GM18951 (cell line): ENCODE measurements around the gene CCT2.

Experiments used
- POLR2A ChIP-seq: IDR thresholded peaks from 4 replicates; pipeline ENCODE4 v1.6.1; 2011; ENCODE audit warnings: mild to moderate bottlenecking; ENCODE audit not compliant: insufficient read length, insufficient read depth; ENCODE audit errors: extremely low read depth
- in situ Hi-C: fragments of 300-500 bp; cut with MboI; formaldehyde crosslinking; loops from one replicate; pipeline ENCODE4 v1.12.0; 2022; ENCODE audit warnings: low sequenced_read_pairs, mixed read lengths, inconsistent platforms; ENCODE audit not compliant: unreplicated experiment

Gene CCT2

DNA sequence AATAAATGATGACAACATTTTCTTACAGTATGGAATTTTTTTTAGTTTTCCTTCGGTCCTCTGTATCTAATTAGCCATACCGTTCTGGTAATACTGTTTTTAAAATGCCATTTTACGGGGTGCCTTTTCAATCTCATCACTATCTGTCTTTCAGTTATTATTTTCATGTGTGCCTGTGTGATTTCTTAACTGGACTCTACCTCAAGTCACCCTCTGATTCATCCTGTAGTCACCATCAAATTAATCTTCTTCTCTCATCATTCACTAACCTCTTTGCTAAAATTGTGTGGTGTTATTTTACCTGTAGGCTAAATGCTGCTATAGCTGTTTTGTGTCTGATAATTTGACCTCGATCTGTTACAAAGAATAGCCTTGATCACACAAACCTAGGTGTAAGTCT is 16.0 kb upstream of the CCT2 start:
- TF ChIP-seq POLR2A: no peak
- in situ Hi-C loops: loop anchor here (25.0 kb wide), 1 partner anchor 182 kb away; no protein-coding TSS in a partner anchor

DNA sequence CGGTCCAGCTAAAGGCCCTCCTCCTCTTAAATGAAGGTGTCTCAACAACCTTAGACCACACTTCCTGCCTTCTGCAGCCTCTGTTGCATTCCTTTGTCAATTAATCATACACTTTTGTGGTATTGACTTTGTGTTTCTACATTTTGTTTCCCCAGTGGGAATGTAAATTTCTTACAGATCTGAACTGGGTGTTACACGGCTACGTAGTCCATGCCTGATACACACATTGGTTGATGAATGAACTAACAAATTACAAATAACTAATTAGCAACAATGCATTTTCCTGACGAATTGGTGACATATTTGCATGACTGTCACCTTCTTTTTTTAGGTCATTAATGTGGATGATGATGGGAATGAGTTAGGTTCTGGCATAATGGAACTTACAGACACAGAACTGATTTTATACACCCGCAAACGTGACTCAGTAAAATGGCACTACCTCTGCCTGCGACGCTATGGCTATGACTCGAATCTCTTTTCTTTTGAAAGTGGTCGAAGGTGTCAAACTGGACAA is 15.2 kb upstream of the CCT2 start:
- in situ Hi-C loops: loop anchor here (25.0 kb wide), 1 partner anchor 183 kb away; no protein-coding TSS in a partner anchor
- no peak for TF ChIP-seq POLR2A

DNA sequence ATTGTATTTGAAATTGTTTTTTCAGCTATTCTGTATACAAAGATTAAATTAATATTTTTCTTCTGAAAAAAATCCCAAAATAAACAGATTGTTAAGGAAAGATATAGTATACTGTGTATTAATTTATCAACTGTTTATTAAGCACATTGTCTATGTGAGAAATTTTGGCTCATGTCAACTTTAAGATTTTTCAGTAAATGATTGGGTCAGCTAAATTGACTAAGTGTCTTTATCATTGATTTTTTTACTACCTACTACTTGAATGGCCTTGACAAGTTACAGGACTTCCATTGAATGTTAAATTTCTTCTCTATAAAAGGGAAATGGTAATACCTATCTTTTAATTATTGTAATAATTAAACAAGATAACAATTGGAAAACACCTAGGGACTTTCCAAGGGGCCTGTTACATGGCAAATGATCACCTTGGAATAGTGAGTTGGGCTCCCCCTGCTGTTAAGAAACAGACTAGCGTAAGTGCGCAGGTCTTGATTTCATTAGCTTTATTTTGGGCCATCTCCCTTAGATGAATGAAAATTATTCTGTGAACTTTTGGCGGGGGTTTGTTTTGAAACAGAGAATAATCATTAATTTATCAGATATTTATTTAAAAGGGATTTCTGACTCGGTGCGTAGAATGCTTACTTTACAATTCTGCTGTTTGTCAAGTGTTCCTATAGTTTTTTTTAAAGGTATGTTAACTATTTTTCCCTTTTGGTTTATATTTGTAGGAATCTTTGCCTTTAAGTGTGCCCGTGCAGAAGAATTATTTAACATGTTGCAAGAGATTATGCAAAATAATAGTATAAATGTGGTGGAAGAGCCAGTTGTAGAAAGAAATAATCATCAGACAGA is 14.5 kb upstream of the CCT2 start:
- in situ Hi-C loops: loop anchor here (25.0 kb wide), 1 partner anchor 183 kb away; no protein-coding TSS in a partner anchor
- no peak for TF ChIP-seq POLR2A

DNA sequence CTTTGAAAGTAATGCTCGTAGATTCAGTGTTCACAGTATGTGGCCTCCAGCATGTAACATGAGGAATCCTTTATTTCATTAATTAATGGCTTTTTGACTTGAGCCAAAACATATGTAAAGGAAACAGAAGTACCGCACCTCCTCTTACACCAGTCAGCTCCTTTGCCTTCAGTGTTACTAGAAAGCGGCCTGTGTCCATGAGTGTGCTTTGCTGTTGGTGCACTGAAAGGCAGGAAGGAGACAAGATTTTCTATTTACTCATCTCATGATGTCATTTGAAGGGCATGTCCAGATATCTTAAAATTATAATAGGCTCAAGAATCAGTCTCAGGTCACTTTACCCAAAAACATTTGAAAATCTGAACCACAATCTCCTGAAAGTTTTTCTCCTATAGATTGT is 9.9 kb upstream of the CCT2 start:
- in situ Hi-C loops: no loop called here

DNA sequence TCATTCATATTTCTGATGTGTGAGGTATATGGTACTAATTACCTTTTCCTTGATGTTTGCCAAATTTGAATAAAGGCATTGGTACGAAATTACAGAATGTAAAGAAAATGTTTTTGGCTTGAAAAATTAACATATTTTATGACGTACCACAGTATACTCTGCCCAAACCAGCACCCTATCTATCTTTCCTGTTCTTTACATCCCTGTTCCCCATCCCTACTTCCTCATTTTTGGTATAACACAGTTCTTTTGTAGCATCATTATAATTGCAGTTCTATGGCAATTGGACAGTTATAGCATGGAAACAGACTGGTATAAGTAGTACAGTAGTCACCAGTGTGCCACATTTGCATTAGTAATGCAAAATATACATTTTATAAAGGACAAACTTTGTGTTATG is 7.0 kb upstream of the CCT2 start:
- in situ Hi-C loops: no loop called here

More for the DNA sequence above, 9.9 kb upstream of the CCT2 start:
- no peak for TF ChIP-seq POLR2A

DNA sequence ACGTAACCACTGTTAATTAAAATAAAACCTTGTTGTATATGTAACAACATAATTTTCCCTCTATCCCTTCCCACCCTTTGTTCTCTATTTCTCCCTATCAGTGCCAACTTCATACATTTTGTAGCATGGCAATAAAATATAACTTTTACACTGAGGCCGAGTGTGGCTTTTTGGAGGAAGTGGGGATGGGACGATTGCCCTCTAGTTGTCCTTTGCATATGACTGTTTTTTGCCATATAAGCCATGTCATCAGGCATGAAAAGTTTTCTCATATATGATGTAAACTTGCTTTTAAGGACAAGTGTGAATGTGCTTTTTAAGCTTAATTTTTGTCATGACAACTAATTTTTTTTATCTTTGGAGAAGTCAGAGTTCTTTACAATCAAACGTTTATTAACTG is 6.2 kb upstream of the CCT2 start:
- no peak for TF ChIP-seq POLR2A
- in situ Hi-C loops: no loop called here

More for the DNA sequence above, 7.0 kb upstream of the CCT2 start:
- no peak for TF ChIP-seq POLR2A

DNA sequence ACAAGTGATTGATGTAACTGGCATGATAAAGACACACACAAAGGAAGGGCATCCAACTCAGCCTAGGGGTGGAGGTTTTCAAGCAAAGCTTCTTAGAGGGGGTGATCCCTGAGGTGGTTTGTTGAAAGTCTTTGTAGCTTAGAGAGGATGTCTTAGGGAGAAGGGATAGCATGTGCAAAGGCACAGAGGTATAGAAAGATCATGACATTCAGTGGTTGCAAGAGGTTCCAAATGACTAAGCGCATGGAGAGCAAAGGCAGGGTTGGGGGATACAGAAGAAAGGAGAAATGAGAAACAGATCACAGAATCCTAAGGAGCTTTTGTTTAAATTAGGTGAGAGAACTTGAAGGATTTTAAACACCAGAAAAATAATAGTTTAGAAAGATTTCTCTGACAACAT is 5.2 kb upstream of the CCT2 start:
- no peak for TF ChIP-seq POLR2A
- in situ Hi-C loops: no loop called here

DNA sequence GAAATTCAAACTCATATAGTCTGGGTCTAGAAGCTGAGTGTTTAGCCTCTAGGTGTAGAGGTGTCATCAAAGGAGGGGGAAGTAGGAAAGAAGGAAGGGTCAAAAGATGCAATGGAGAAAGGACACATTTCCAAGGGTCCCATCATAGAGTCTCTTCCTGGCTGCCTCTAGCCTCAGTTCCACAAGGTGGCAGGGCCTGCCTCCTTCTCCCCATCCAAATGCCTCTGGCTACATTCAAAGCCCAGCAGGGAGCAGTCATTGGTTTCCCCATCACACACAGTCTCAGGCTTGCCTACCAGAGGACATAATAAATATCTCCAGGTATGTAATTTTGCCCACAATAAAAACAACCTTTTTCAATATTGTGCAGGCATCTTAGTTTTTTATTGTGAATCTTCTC is 2.1 kb upstream of the CCT2 start:
- TF ChIP-seq POLR2A: no peak
- in situ Hi-C loops: no loop called here

DNA sequence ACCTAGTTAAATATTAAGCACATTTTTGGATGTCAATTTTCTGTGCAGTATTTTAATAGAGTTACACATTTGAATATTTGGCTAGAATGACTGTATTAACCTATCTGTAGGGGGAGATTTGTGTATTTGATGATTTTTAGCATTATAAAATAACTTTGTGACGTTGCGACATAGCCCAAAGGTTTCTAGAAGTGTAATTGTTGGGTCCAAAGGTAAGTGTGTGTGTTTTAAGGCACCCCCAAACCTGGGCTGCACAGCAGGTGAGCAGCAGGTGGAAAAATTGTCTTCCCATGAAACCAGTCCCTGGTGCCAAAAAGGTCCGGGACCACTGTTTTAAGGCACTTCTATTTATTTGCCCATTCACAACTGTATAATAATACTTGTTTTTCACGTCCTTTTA is 3.3 kb downstream of the CCT2 start:
- no peak for TF ChIP-seq POLR2A
- in situ Hi-C loops: no loop called here

DNA sequence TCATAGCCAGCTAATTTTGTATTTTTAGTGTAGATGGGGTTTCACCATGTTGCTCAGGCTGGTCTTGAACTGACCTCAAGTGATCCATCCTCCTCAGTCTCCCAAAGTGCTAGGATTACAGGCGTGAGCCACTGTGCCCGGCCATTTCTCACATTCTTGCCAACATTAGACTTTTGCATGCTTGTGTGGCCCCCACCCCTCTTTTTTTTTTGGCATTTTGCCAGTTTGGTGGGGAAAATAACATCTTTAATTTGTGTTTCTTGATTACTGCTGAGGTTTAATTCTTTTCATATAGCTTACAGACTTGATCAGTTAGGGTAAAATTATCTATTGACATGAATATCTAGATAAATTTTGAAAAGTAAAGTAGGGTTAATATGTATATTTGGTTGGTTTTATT is 3.8 kb downstream of the CCT2 start:
- in situ Hi-C loops: no loop called here
- TF ChIP-seq POLR2A: no peak

DNA sequence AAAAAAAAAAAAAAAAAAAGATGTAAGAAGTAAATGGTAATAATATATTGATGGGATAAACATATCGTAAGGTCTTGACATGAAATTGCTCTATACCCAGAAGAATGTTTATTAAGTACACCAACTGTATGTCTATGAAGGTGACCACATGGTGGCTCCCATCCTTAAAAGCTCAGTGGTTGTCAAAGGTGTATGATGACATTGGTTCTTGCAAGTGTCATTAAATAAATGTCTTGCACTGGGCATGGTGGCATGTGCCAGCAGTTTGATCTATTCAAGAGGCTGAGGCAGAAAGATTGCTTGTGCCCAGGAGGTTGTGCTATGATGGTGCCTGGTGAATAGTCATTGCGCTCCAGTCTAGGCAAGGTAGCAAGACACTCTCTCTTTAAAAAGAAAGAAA is 10.4 kb downstream of the CCT2 start:
- in situ Hi-C loops: no loop called here
- TF ChIP-seq POLR2A: no peak

DNA sequence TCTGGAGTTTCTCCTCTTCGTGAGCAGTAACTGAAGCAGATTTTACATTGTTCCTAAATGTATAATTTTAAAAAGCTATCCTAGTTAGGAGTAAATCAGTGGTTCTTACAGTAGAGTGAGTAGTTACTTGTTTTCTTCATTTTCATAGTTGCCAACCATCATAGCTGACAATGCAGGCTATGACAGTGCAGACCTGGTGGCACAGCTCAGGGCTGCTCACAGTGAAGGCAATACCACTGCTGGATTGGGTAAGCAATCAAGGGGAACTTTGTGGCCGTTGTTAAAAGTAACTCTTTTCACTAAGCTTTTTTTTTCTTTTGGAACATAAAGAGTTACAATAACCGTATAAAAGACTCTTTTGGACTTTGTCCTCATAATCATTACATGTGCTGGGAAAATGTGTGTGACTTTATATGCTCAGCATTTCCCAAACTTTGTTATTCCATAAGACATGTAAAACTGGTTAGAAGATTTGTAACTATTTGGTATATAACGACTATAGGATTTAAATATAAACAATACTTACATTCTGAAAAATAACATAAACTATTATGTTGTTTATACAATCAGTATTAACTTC is 13.0 kb downstream of the CCT2 start:
- TF ChIP-seq POLR2A: no peak
- in situ Hi-C loops: no loop called here

DNA sequence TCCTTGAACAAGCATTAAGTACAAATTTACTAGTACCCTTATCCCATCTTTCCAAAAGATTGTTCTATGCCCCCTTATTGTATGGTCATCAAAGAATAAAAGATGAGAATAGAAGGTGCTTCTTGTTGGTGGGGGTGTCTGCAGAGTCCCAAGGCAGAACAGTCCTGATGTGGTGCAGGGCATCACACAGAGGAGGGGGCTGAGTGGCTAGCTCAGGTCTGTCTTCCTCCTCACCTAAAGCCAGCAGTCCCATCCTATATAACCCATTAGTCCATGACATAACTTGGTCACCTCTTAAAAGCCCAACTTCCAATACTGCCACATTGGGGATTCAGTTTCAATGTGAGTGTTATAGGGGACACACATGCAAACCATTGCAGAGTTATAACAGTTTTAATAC is 15.5 kb downstream of the CCT2 start:
- in situ Hi-C loops: no loop called here
- no peak for TF ChIP-seq POLR2A
